Lower leg skin (tissue), 4 donors: Measurements from ENCODE around the gene ZBTB33. TPM values are rescaled to one million over a fixed set of nuclear protein-coding genes. Genes with fewer than 3 reads are reported as not detected.

Experiments used
- total RNA-seq, 4 donors: library from RNA; depleted of rRNA; stranded (reverse); fragments of >200 nt; gene quantifications; one replicate each; pipeline ENCODE4 v1.1.0, GENCODE V29; 2016

Gene ZBTB33
- total RNA-seq, 4 donors from 2014 or later: 21.6 to 26.8 (median 23.8) TPM

Other genes with a start within 250 kb of the ZBTB33 start
- not detected for gene RHOXF2B, start 173.1 kb upstream of the ZBTB33 start, total RNA-seq
- gene RHOXF1, start 134.9 kb upstream of the ZBTB33 start, total RNA-seq: 1 to 10 TPM in 1 of 4 donors, under 1 TPM in 1, not detected in 2; 0.62 to 5.5 TPM
- not detected for gene RHOXF2, start 92.2 kb upstream of the ZBTB33 start, total RNA-seq
- gene TMEM255A, start 60.6 kb downstream of the ZBTB33 start, total RNA-seq: 1 to 10 TPM; 1.7 to 4.3 (median 3.0) TPM
- not detected for gene ATP1B4, start 111.3 kb downstream of the ZBTB33 start, total RNA-seq
- gene LAMP2, start 218.5 kb downstream of the ZBTB33 start, total RNA-seq: 100 to 1,000 TPM in 3 of 4 donors, 10 to 100 TPM in 1; 90.1 to 154 (median 120) TPM